Gastrocnemius medialis (tissue), 4 donors: Measurements from ENCODE around the gene ILKAP. TPM values are rescaled to one million over a fixed set of nuclear protein-coding genes. Genes with fewer than 3 reads are reported as not detected.

ENCODE experiments used
- ATAC-seq, 2 donors: fragments of 150-250 bp; one replicate each; pipeline ENCODE4 v1.9.1; 2016
- DNase-seq, 2 donors: peaks; one replicate each; pipeline ENCODE4 v3.0.0-alpha.2; 2019
- H3K27ac ChIP-seq, 4 donors: fragments of 200-600 bp; sonication (generic); 1 replicate in 1 of 4; 2 replicates in 3 of 4; pipeline ENCODE4 v1.5.1; 2016 to 2018; ENCODE audit warnings: mild to moderate bottlenecking in 2 of 4, moderate library complexity in 1 of 4
- H3K27me3 ChIP-seq, 3 donors: fragments of 200-600 bp; sonication (generic) in 2 of 3; 1 replicate in 1 of 3; 2 replicates in 2 of 3; pipeline versions ENCODE4 v1.5.1 to v1.6.0; 2016 to 2019; ENCODE audit warnings: mild to moderate bottlenecking in 1 of 3, moderate library complexity in 1 of 3
- H3K36me3 ChIP-seq, 2 donors: fragments of 200-600 bp; sonication (generic) in 1 of 2; one replicate each; pipeline ENCODE4 v1.5.1; 2017 to 2018
- H3K4me1 ChIP-seq, 2 donors: fragments of 200-600 bp; sonication (generic) in 1 of 2; one replicate each; pipeline ENCODE4 v1.5.1; 2016 to 2017; ENCODE audit warnings: mild to moderate bottlenecking in 2 of 2
- H3K4me3 ChIP-seq, 4 donors: fragments of 200-600 bp; sonication (generic) in 3 of 4; 1 replicate in 1 of 4; 2 replicates in 3 of 4; pipeline ENCODE4 v1.5.1; 2016 to 2019; ENCODE audit warnings: mild to moderate bottlenecking in 2 of 4
- H3K9me3 ChIP-seq, 3 donors: fragments of 200-600 bp; sonication (generic) in 2 of 3; 1 replicate in 1 of 3; 2 replicates in 2 of 3; pipeline ENCODE4 v1.5.1; 2016 to 2019
- CTCF ChIP-seq, 5 experiments: fragments of 450-650 bp in 3 of 5; fragments of 200-600 bp in 2 of 5; sonication (generic) in 2 of 5; IDR thresholded peaks in 4 of 5; conservative IDR thresholded peaks in 1 of 5; 1 replicate in 4 of 5; 2 replicates in 1 of 5; pipeline ENCODE4 v1.5.1; 2016 to 2019; ENCODE audit warnings: antibody characterized with exemption in 5 of 5, mild to moderate bottlenecking in 3 of 5, moderate library complexity in 3 of 5
- POLR2A ChIP-seq, 2 donors: fragments of 450-650 bp; IDR thresholded peaks; one replicate each; pipeline ENCODE4 v1.6.1; 2017; ENCODE audit warnings: antibody characterized with exemption in 2 of 2, mild to moderate bottlenecking in 2 of 2, moderate library complexity in 2 of 2
- in situ Hi-C, 4 donors: fragments of 200-750 bp; cut with MboI; loops; one replicate each; pipeline versions ENCODE4 v1.15.0 to v1.8.0; 2017; ENCODE audit warnings: low sequenced_read_pairs in 4 of 4
- intact Hi-C: fragments of 100-400 bp; cut with DNase I; formaldehyde crosslinking; loops from one replicate; pipeline ENCODE4 v1.15.1; 2023; ENCODE audit warnings: low total_unique reads
- total RNA-seq, 4 donors: library from RNA; depleted of rRNA; stranded (reverse); fragments of >200 nt; gene quantifications; one replicate each; pipeline versions ENCODE4 v1.1.0 to v1.2.3, GENCODE V29; 2016

Gene ILKAP
- total RNA-seq, 4 donors from 2014 or later: 16.6 to 30.1 (median 23.3) TPM

- Histone ChIP-seq H3K4me3 (no peak overlapping the region), H3K27ac (no peak overlapping the region), H3K9me3 (no peaks in the 10 kb centered on the region), H3K4me1 (peaks cover 11 to 27% of the 10 kb centered on the region in 2 donors), H3K36me3 (no peaks in the 10 kb centered on the region), H3K27me3 (peaks cover 8 to 16% (median 14%) of the 10 kb centered on the region in 3 donors)
- ATAC-seq (no peak), DNase-seq (no peak)
- intact Hi-C loops: no loop called here
- in situ Hi-C loops: no loop called here
- no peak for TF ChIP-seq CTCF (IDR thresholded peaks at IDR 0.05 in 4 of 5, conservative IDR thresholded peaks at IDR 0.05 in 1 of 5)
- no peak for TF ChIP-seq POLR2A (IDR thresholded peaks at IDR 0.05)
Observed at GRCh38 chr2:238162251-238162845, 41.1 kb downstream of the ILKAP start.

- ATAC-seq: no peak
- in situ Hi-C loops: no loop called here
Observed at GRCh38 chr2:238161291-238162051, 42.0 kb downstream of the ILKAP start.

GRCh38 chr2:238160206-238161129 is 43.0 kb downstream of the ILKAP start:
- no peaks in the 10 kb centered on the region for H3K9me3 ChIP-seq
- H3K36me3 ChIP-seq: no peaks in the 10 kb centered on the region
- ATAC-seq (no peak), DNase-seq (peak in 1 of 2 donors; percentile 23)
- in situ Hi-C loops: no loop called here
- H3K27me3 ChIP-seq: peaks cover 8 to 16% (median 14%) of the 10 kb centered on the region in 3 donors
- no peak overlapping the region for H3K27ac ChIP-seq
- H3K4me3 ChIP-seq: no peak overlapping the region
- no peak for TF ChIP-seq POLR2A (IDR thresholded peaks at IDR 0.05)
- TF ChIP-seq CTCF (IDR thresholded peaks at IDR 0.05 in 4 of 5, conservative IDR thresholded peaks at IDR 0.05 in 1 of 5): peak in 2 of 5 experiments; percentile 27 to 43
- intact Hi-C loops: no loop called here
- peaks cover 9 to 12% of the 10 kb centered on the region in 2 donors for H3K4me1 ChIP-seq

More at GRCh38 chr2:238161291-238162051, 42.0 kb downstream of the ILKAP start:
- TF ChIP-seq CTCF (IDR thresholded peaks at IDR 0.05 in 4 of 5, conservative IDR thresholded peaks at IDR 0.05 in 1 of 5) (no peak), POLR2A (IDR thresholded peaks at IDR 0.05) (no peak)
- Histone ChIP-seq H3K4me3 (no peak overlapping the region), H3K9me3 (no peaks in the 10 kb centered on the region), H3K36me3 (no peaks in the 10 kb centered on the region), H3K4me1 (peaks cover 11 to 21% of the 10 kb centered on the region in 2 donors), H3K27ac (no peak overlapping the region), H3K27me3 (peaks cover 8 to 16% (median 14%) of the 10 kb centered on the region in 3 donors)
- intact Hi-C loops: no loop called here
- no peak for DNase-seq

GRCh38 chr2:238159661-238160205 is 43.8 kb downstream of the ILKAP start:
- intact Hi-C loops (no loop called here), in situ Hi-C loops (no loop called here)
- DNase-seq (peak in 1 of 2 donors; percentile 17), ATAC-seq (no peak)
- Histone ChIP-seq H3K36me3 (no peaks in the 10 kb centered on the region), H3K4me3 (peak overlapping the region in 2 of 4 donors; percentile 12 to 32), H3K27me3 (peaks cover 8 to 16% (median 14%) of the 10 kb centered on the region in 3 donors), H3K9me3 (no peaks in the 10 kb centered on the region), H3K4me1 (peaks cover 16 to 18% of the 10 kb centered on the region in 2 donors), H3K27ac (no peak overlapping the region)
- no peak for TF ChIP-seq POLR2A (IDR thresholded peaks at IDR 0.05)
- no peak for TF ChIP-seq CTCF (IDR thresholded peaks at IDR 0.05 in 4 of 5, conservative IDR thresholded peaks at IDR 0.05 in 1 of 5)
